ENCODE measurements around the gene MELTF. TPM values are rescaled to one million over a fixed set of nuclear protein-coding genes. Genes with fewer than 3 reads are reported as not detected.

The MELTF gene
- total RNA-seq, 1 experiment from 2014 or later: 7.3 TPM

GRCh38 chr3:197041875-197042488, 12.4 kb upstream of the MELTF start (continued):
- TF ChIP-seq ARID4B (CRISPR knock-in tag; IDR thresholded peaks at IDR 0.05; ENCODE audit: borderline replicate concordance) (no peak), NR1H2 (CRISPR knock-in tag; IDR thresholded peaks at IDR 0.05) (no peak), SMAD3 (CRISPR knock-in tag; IDR thresholded peaks at IDR 0.05; ENCODE audit: borderline replicate concordance) (no peak), ATF2 (CRISPR knock-in tag; IDR thresholded peaks at IDR 0.05; ENCODE audit: borderline replicate concordance, low read depth) (no peak)

GRCh38 chr3:197040658-197041057, 11.0 kb upstream of the MELTF start:
- no peaks in the 10 kb centered on the region for H3K4me1 Mint-ChIP-seq
- ChIA-PET CTCF (interaction anchor here (3.5 kb wide), 1 partner anchor 11 kb away, joined by 26 read pairs; the partner anchor contains the start of gene MELTF), POLR2A (no interaction called here)
- H3K4me3 Mint-ChIP-seq: no peak overlapping the region
- TF ChIP-seq E2F5 (CRISPR knock-in tag; IDR thresholded peaks at IDR 0.05) (no peak), ZNF425 (CRISPR knock-in tag; conservative IDR thresholded peaks at IDR 0.05) (no peak), MLX (CRISPR knock-in tag; IDR thresholded peaks at IDR 0.05) (no peak), NFE2L1 (CRISPR knock-in tag; IDR thresholded peaks at IDR 0.05) (no peak), ATF3 (CRISPR knock-in tag; conservative IDR thresholded peaks at IDR 0.05) (no peak), CREM (CRISPR knock-in tag; IDR thresholded peaks at IDR 0.05) (no peak), ATF2 (CRISPR knock-in tag; IDR thresholded peaks at IDR 0.05; ENCODE audit: borderline replicate concordance, low read depth) (no peak), IRF1 (CRISPR knock-in tag; IDR thresholded peaks at IDR 0.05) (no peak), E2F4 (CRISPR knock-in tag; IDR thresholded peaks at IDR 0.05; ENCODE audit: borderline replicate concordance, low read depth) (no peak), TEAD4 (CRISPR knock-in tag; IDR thresholded peaks at IDR 0.05) (no peak), FOXP4 (CRISPR knock-in tag; IDR thresholded peaks at IDR 0.05) (no peak), SMAD4 (CRISPR knock-in tag; IDR thresholded peaks at IDR 0.05) (no peak), FOXK1 (CRISPR knock-in tag; IDR thresholded peaks at IDR 0.05) (no peak), TEAD1 (CRISPR knock-in tag; IDR thresholded peaks at IDR 0.05) (no peak)
- H3K27ac Mint-ChIP-seq: no peak overlapping the region
- ATAC-seq (no peak), DNase-seq (ENCODE audit: low spot score) (no peak)
- H3K9me3 Mint-ChIP-seq: no peaks in the 10 kb centered on the region
- H3K36me3 Mint-ChIP-seq: peaks cover 2% of the 10 kb centered on the region; the same call in 1 of the 2 replicates
- H3K27me3 Mint-ChIP-seq (ENCODE audit: low read depth): no peaks in the 10 kb centered on the region
